Measurements from ENCODE around the gene CLECL1. TPM values are rescaled to one million over a fixed set of nuclear protein-coding genes. Genes with fewer than 3 reads are reported as not detected.

CLECL1 gene
- total RNA-seq, 1 donor from 2014 or later, result 111 TPM

- ChIA-PET CTCF (interaction anchor here (1.5 to 17.3 kb wide), 4 partner anchors 8 to 179 kb away, joined by 3 to 451 read pairs (median 44); partner anchors contain the start of genes CD69 and CLEC2A), POLR2A (interaction anchor here (4.3 kb wide), 1 partner anchor 45 kb away, joined by 34 read pairs; no protein-coding TSS in a partner anchor)
- no peak for DNase-seq
- no peaks in the 10 kb centered on the region for H3K9me3 Mint-ChIP-seq
- intact Hi-C loops (cut with micrococcal nuclease), result loop anchor here (5.0 to 10.0 kb wide), 2 partner anchors 459 to 611 kb away; partner anchors contain the start of gene GABARAPL1
- no peak overlapping the region for H3K27ac Mint-ChIP-seq
- TF ChIP-seq CTCF (IDR thresholded peaks at IDR 0.05), result no peak
- H3K4me1 Mint-ChIP-seq, result peaks cover 61% of the 10 kb centered on the region
- ATAC-seq (ENCODE audit: low read depth), result no peak
- H3K36me3 Mint-ChIP-seq (ENCODE audit: low read depth), result peaks cover 61% of the 10 kb centered on the region
- no peaks in the 10 kb centered on the region for H3K27me3 Mint-ChIP-seq
- no peak overlapping the region for H3K4me3 Mint-ChIP-seq
Measured at GRCh38 chr12:9753498-9753897, 20.6 kb upstream of the CLECL1 start.

GRCh38 chr12:9753073-9753472 is 20.2 kb upstream of the CLECL1 start:
- CTCF ChIA-PET, result interaction anchor here (1.5 to 17.3 kb wide), 4 partner anchors 8 to 179 kb away, joined by 3 to 451 read pairs (median 44); partner anchors contain the start of genes CD69 and CLEC2A
- Mint-ChIP-seq H3K27me3 (no peaks in the 10 kb centered on the region), H3K27ac (no peak overlapping the region), H3K36me3 (ENCODE audit: low read depth) (peaks cover 58% of the 10 kb centered on the region), H3K4me1 (peaks cover 57% of the 10 kb centered on the region), H3K9me3 (no peaks in the 10 kb centered on the region), H3K4me3 (no peak overlapping the region)
- ATAC-seq (ENCODE audit: low read depth) (no peak), DNase-seq (no peak)
- TF ChIP-seq CTCF (IDR thresholded peaks at IDR 0.05), result no peak
- intact Hi-C loops (cut with micrococcal nuclease), result loop anchor here (5.0 to 10.0 kb wide), 2 partner anchors 459 to 612 kb away; partner anchors contain the start of gene GABARAPL1
- POLR2A ChIA-PET, result interaction anchor here (4.3 kb wide), 1 partner anchor 45 kb away, joined by 34 read pairs; no protein-coding TSS in a partner anchor

- H3K9me3 Mint-ChIP-seq, result no peaks in the 10 kb centered on the region
- no peaks in the 10 kb centered on the region for H3K27me3 Mint-ChIP-seq
- H3K27ac Mint-ChIP-seq, result peak overlapping the region; percentile 66
- peaks cover 51% of the 10 kb centered on the region for H3K36me3 Mint-ChIP-seq (ENCODE audit: low read depth)
- H3K4me3 Mint-ChIP-seq, result no peak overlapping the region
- ATAC-seq (ENCODE audit: low read depth) (no peak), DNase-seq (no peak)
- CTCF ChIA-PET, result interaction anchor here (1.1 to 17.3 kb wide), 8 partner anchors 9 to 388 kb away, joined by 3 to 451 read pairs (median 34); partner anchors contain the start of gene CD69
- POLR2A ChIA-PET, result interaction anchor here (4.3 kb wide), 1 partner anchor 46 kb away, joined by 34 read pairs; no protein-coding TSS in a partner anchor
- intact Hi-C loops (cut with micrococcal nuclease), result loop anchor here (5.0 to 10.0 kb wide), 2 partner anchors 460 to 612 kb away; partner anchors contain the start of gene GABARAPL1
- TF ChIP-seq CTCF (IDR thresholded peaks at IDR 0.05), result no peak
- H3K4me1 Mint-ChIP-seq, result peaks cover 50% of the 10 kb centered on the region
Measured at GRCh38 chr12:9752145-9752933, 19.4 kb upstream of the CLECL1 start.

- Mint-ChIP-seq H3K27me3 (no peaks in the 10 kb centered on the region), H3K27ac (peak overlapping the region; percentile 66), H3K9me3 (no peaks in the 10 kb centered on the region), H3K36me3 (ENCODE audit: low read depth) (peaks cover 43% of the 10 kb centered on the region), H3K4me3 (peak overlapping the region; percentile 30), H3K4me1 (peaks cover 41% of the 10 kb centered on the region)
- TF ChIP-seq CTCF (IDR thresholded peaks at IDR 0.05), result peak; percentile 53
- CTCF ChIA-PET, result interaction anchor here (0.6 to 17.3 kb wide), 34 partner anchors 9 to 438 kb away, joined by 3 to 451 read pairs (median 6); partner anchors contain the start of gene CD69
- POLR2A ChIA-PET, result interaction anchor here (0.8 to 4.3 kb wide), 9 partner anchors 7 to 82 kb away, joined by 3 to 34 read pairs (median 7); partner anchors contain the start of genes CD69 and CLEC2D
- peak; percentile 39 for ATAC-seq (ENCODE audit: low read depth)
- no peak for DNase-seq
- intact Hi-C loops (cut with micrococcal nuclease), result loop anchor here (2.0 to 10.0 kb wide), 4 partner anchors 421 to 613 kb away; partner anchors contain the start of gene GABARAPL1
Measured at GRCh38 chr12:9751204-9752144, 18.6 kb upstream of the CLECL1 start.

Measured in activated B cell treated with CpG ODN at 0.5 μM for 24 hours (primary cell).